HG03439 (cell line): ENCODE measurements around the gene MMP11.

Experiments
- ATAC-seq: cut with Tn5 transposase; IDR thresholded peaks from one replicate; pipeline ENCODE4 v1.9.1; 2021; ENCODE audit warnings: mild to moderate bottlenecking, moderate library complexity; ENCODE audit not compliant: unreplicated experiment

The MMP11 gene

DNA sequence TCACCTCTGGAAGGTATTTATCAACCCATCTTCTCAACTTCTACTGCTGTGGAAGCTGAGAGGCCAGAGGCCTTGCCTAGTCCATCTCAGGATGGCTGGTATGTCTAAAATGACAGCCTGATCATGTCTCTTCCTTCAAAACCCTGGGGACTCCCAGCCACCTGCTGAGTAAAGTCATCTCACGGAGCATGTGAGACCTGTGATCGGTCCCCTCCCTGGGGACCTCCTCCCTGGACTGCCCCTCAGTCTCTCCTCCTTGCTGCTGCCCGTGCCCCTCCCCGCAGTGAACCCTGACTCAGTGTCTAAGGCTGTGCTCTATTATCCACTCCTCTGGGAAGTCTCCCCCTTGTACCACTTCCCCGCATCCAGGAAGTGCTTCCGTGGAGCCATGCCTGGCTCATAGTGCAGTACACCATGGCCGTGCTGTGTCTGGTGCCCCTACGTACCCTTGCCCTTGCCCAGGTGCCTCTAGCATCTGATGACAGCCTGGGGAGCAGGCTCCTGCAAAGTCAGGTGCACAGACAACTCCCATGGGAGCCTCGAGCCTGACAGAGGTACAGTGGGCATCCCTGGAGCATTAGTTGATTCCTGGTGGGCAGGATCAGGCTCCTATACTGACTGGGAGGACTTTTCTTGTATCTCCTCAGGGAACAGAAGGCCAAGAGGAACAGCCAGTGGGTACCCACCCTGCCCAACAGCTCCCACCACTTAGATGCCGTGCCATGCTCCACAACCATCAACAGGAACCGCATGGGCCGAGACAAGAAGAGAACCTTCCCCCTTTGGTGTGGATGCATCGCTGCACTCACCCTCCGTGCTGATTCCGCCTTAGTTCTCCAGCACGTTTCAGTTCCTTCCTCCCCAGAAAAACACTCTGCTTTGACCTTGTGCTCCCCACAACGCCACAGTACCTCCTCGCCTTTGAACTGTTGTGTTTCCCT is 27.9 kb downstream of the MMP11 start:
- no peak for ATAC-seq

DNA sequence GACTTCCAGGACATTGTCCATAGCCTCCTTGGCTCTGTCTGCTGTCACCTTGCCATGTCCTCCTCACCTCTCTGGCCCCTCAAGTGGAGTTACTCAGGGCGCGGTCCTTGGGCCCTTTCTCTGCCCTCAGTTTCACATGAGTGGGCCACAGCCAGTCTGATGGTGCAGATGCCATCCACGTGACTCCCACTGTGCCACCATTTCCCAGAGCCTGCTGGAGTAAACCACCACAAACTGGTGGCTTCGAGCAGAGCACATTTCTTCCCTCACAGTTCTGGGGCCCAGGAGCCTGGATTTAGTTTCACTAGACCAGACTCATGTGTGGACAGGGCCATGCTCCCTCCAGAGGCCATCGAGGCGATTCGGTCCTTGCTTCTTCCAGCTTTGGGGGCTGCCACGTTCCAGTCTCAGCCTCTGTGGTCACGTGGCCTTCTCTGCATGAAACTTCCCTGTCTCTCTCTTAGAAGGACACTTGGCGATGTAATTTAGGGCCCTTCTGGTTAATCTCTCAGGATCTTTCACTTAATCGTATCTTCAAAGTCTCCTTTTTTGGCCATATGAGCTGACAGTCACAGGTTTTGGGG is 28.7 kb downstream of the MMP11 start:
- ATAC-seq: no peak

DNA sequence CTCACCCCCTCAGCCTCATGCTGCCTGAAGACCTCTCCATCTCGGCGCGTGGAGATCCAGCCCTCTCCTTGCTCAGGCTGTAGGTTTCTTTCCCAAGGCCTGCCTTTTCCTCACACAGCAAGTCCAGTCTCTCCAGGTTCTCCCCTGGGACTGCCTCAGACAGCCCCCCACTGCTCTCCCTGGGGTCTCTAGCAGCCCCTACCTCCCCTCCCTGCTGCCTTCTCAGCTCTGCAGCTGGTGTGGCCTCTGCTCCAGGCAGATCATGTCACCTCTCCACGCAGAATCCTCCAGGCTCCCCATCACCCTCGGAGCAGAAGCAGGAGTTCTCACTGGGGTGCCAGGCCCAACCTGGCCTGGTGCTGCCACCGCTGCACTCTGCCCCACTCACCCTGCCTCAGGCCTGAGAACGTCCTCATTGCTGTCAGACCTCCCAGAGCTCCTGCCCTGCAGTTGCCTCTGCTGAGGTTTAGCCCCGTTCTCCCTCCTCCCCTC is 29.3 kb downstream of the MMP11 start:
- no peak for ATAC-seq

- ATAC-seq: peak; percentile 44
Measured at GRCh38 chr22:23803001-23803819, 30.6 kb downstream of the MMP11 start.

GRCh38 chr22:23804781-23805291 is 32.2 kb downstream of the MMP11 start:
- ATAC-seq: no peak

DNA sequence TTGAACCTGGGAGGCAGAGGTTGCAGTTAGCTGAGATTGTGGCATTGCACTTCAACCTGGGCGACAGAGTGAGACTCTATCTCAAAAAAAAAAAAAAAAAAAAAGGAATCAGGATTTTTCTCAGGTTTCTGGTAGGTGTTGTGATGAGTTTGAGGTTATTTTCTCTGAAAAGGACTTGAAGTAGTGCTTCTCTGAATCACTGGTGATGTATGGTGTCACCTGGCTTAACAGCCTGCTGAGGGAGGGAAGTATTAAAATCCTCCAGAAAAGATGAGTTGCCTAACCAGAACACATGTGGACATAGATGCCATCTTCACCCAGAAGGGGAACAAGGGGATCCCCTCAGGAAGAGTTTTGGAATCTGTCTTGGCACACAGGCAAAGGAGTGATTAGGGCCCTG is 34.2 kb downstream of the MMP11 start:
- ATAC-seq: no peak

DNA sequence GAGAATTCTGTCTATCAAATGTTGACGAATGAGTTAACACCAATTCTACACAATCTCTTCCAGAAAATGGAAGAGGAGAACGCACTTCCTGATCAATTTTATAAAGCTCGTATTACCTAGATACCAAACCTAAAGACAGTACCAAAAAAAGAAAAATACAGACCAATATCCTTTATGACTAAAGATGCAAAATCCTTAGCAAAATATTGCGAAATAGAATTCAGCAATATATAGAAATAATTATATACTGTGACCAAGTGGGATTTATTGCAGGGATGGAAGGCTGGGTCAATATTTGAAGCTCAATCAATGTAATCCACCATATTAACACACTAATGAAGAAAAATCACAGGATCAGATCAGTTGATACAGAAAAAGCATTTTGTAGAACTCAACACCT is 39.7 kb downstream of the MMP11 start:
- no peak for ATAC-seq

DNA sequence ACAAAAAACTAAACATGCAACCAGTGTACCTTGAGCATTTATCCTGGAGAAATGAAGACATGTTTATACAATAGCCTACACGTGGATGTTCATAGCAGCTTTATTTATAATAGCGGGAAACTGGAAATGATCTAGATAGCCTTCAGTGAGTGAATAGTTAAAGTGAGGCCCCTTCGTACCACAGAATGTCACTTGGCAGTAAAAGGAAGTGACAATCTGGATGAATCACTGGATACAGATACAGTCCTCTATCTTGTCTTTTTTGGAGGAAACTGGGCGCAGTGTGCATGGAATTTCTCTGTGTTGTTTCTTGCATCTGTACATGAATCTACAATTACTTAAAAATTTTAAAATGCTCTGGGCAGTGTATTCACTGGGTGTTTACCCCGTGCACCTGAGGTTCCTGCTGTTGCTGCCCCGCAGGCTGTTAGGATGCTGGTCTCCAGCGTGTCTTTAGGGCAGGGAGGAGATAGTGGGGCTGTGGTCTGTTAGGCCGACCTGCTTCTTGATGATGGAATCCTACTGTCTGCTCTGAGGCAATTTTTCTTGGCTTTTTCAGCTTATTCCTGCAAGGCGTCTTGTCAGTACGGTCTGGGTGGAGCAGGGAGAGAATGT is 43.0 kb downstream of the MMP11 start:
- ATAC-seq: no peak

DNA sequence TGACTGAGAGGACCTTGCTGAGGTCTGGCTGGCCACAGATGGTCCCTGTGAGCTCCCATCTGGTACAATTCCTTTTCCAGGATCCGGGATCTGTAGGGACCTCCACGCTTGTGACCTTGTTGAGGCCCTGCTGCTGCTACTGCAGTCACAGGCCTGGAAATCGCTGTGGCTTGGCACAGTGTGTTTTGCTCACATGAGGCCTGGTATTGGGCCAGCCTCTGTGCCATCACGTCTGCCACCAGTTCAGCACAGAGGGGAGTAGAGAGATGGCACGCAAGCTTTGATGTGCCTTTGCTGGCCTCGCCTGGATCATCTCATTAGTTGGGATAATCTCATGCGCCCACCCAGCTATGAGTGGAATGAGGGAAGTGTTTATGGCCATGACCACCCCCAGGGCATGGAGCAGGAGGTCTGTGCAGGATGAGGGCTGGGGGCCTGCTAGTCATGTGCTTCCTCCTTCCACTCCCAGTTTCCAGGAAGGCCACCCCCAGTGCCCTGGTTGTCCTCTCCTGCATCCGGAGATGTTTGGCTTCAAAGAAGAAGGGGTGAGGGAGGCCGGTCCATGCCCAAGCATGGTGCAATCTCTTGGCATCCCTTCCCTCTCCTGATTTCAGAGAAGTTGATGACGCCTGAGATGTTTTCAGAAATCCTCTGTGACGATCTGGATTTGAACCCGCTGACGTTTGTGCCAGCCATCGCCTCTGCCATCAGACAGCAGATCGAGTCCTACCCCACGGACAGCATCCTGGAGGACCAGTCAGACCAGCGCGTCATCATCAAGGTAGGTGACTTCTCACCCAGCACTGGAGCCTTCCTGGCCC is 43.7 kb downstream of the MMP11 start:
- ATAC-seq: no peak

DNA sequence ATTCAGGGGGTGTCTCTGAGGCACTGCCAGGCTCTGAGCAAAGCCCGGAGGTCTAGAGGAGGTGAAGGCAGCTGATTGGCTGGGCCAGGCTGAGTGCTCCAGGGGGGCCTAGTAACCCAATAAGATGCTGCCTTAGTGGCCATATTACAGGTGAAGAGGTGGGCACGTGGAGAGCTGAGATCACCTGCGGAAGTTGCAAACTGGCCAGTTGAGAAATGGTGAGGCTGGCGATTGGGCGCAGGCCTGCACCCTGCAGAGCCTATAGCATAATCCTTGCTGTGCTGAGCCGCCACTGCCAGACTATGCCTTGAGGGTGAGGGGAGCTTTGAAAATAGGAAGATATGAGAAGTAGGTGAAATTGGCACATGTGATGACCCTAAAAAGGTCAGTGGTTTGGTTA is 44.5 kb downstream of the MMP11 start:
- ATAC-seq: no peak

GRCh38 chr22:23818541-23818940 is 45.9 kb downstream of the MMP11 start:
- no peak for ATAC-seq

GRCh38 chr22:23820748-23821211 is 48.1 kb downstream of the MMP11 start:
- no peak for ATAC-seq

DNA sequence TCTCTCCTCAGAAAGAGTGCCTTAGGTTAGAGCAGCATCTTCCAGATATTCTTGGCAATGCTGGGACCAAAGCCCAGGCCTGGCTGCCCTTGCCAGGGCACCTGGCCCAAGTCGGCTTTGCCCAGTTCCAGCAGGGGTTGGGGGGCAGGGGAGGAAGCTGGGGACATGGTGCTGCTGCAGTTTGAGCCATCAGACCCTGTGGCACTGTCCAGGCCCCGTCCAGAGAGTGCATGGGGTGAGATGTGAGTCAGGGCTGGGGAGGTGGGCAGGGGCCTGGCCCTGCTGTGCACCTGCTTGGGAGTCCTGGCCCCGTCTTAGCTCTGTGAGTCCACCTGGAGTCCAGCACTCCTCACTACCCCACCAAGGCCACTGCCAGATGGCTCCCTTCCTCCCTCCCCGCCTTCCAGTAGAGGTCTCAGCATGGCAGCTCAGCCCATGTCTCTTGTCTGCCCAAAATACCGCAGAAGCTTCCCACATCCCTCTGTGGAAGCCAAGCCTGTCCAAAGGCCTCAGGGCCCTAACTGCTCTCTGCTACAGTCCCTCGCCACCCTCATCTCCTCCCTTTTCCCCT is 49.5 kb downstream of the MMP11 start:
- ATAC-seq: no peak

DNA sequence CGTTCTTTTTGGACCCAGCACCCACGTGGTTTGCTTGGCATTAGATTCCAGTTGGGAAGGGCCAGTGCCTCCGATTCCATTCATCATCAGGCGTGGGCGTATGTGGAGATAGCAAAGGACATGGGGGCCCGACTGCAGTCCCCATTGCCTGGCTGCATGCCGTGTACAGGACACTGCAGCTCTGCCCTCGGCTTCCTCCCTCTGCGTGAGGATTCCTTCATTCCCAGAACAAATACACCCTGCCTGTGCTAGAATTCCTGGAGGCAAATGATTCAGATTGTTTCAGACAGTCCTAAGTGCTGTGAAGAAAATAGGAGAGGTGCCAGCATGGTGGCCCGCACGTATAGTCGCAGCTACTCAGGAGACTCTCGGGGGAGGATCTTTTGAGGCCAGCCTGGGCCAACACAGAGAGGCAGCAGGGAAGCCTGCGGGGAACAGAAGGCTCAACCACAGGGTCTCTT is 50.7 kb downstream of the MMP11 start:
- no peak for ATAC-seq

DNA sequence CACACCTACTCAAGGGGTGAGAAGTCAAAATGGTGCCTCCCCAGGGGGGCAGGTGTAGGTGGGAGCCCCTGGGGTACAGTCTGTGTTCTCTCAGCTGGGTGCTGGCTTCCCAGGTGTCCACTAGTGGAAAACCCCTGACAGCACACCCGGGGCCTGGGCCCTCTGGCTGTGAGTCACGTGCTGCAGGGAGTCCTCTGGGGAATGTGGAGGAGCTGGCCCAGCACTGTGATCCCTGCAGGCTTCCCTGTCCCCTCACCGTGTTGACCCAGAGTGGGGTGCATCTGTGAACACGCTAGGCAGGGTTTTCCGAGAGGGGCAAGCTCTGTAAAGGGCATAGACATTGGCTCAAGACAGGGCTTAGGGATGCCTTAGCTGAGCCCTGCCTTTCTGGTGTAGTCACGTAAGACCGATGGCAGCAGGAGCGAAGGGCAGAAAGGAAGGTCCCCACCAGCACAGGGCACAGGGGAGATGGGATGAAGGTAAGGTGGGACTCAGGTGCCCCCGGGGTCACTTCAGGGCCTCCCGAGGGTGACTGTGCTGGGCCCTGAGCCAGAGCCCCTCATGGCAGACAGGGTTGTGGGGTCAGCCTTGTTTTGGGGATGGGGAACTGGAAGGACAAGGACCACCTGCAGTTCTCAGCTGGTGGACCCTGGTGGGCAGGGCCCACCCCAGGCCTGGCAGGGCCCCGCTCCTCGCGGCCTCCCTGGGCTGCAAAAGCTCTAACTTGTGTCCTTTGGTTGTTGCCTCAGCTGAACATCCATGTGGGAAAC is 52.0 kb downstream of the MMP11 start:
- no peak for ATAC-seq

GRCh38 chr22:23825246-23825905 is 52.7 kb downstream of the MMP11 start:
- no peak for ATAC-seq

DNA sequence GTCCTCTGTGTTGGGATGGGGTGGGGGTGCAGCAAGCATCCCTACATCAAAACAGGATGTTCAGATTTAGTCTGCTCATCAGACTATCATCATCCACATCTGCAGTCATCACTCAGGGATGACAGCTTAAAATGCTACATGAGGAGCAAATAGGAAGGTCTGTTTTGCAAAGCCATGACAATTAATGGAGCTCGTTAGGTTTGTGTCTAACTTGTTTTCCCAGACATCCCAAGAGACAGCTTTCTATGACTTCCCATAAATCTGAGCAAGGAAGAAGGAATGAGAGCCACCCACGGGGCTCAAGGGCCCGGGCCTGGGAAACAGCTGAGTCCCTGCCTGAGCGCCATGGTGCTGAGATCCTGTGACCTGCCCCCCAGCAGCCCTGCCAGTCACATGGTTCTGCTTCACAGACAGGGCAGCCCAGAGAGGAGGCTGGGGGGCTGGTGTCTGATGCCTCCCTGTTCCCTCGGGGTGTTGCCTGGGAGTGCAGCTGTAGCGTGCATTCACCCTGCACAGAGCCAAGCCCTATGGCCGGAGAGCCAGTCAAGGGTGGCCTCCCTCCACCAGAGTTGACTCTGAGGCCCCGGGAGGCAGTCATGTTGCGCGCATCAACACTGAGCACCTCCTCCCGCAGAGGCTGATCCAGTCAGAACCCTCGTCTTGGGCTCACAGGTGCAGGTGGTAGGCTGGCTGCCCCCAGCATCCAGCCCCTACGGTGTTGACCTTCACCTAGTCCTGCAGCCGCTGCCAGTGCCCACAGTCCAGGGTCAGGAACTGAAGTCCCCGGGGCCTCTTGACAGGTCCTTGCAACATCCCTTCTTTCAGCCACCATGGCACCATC is 54.1 kb downstream of the MMP11 start:
- ATAC-seq: no peak
